ENCODE results near the gene KCNN2.

Gene KCNN2

DNA sequence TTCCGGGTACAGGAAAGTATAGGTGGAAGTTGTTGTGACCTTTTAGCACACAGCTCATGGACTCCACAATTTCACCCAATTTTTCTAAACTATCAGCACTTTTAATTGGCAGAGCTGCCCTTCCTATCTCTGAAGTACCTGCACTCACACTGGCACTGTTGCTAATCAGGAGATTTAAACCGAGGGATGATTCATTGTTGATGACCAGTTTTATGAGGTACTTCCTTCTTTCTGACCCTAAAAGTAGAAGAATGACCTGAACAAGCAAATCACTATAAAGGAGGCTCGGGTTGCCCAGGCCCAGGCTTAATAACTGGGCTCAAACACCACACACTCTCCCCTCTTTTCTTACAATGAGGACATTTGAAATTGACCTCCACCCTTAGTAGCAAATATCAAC is 105.9 kb downstream of the KCNN2 start:
- TF ChIP-seq, protein P1, sequence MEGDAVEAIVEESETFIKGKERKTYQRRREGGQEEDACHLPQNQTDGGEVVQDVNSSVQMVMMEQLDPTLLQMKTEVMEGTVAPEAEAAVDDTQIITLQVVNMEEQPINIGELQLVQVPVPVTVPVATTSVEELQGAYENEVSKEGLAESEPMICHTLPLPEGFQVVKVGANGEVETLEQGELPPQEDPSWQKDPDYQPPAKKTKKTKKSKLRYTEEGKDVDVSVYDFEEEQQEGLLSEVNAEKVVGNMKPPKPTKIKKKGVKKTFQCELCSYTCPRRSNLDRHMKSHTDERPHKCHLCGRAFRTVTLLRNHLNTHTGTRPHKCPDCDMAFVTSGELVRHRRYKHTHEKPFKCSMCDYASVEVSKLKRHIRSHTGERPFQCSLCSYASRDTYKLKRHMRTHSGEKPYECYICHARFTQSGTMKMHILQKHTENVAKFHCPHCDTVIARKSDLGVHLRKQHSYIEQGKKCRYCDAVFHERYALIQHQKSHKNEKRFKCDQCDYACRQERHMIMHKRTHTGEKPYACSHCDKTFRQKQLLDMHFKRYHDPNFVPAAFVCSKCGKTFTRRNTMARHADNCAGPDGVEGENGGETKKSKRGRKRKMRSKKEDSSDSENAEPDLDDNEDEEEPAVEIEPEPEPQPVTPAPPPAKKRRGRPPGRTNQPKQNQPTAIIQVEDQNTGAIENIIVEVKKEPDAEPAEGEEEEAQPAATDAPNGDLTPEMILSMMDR (IDR thresholded peaks at IDR 0.05; ENCODE audit: low read depth, low read length, missing control alignments) = no peak
- Histone ChIP-seq H3K4me3 (ENCODE audit: low read depth, low read length) (no peak overlapping the region), H3K27me3 (replicated peaks) (no peaks in the 10 kb centered on the region), H3K27ac (no peak overlapping the region), H3K36me3 (replicated peaks) (no peaks in the 10 kb centered on the region)
- in situ Hi-C loops (cut with HindIII; ENCODE audit: low pct_ligation_motif_present, low sequenced_read_pairs) = no loop called here
- DNase-seq = no peak

DNA sequence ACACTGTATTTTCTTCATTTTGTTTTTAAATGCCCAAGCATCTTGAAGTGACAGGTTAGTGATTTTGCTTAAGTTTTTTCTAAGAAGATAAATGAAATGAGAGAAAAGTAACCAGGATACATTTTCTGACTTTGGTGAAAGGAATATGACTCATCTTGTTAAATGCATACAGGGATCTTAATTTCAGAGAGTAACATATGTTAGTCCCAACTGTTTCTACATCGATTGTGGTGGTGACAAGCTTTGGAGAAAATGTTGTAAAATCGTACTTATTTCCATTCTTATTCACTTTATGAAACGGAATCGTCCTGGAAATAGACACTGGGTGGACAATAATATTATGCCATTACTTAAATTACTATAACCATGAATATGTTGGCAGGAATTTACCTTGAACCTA is 107.5 kb downstream of the KCNN2 start:
- TF ChIP-seq, protein P1 (IDR thresholded peaks at IDR 0.05; ENCODE audit: low read depth, low read length, missing control alignments) = no peak
- in situ Hi-C loops (cut with HindIII; ENCODE audit: low pct_ligation_motif_present, low sequenced_read_pairs) = no loop called here
- H3K27me3 ChIP-seq (replicated peaks) = no peaks in the 10 kb centered on the region
- DNase-seq = no peak
- H3K4me3 ChIP-seq (ENCODE audit: low read depth, low read length) = no peak overlapping the region
- H3K27ac ChIP-seq = no peak overlapping the region
- no peaks in the 10 kb centered on the region for H3K36me3 ChIP-seq (replicated peaks)

DNA sequence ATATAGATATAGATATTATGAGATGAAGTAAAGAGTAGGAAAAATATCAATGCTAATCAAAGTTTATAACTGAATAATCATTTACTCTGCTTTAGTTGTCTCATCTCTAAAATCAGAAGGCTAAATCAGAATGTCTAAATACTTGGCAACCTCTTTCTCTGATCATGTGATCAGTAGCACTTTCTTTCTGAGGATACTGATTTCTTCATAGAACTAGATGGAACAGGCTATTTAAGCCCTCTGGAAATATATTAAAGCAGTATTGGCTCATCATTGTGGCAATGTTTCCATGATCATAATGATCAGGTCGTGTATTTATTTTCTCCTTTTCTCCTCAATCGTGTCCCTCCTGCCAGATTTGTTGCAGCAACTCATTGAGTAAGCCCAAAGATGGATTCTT is 109.7 kb downstream of the KCNN2 start:
- DNase-seq = no peak
- Histone ChIP-seq H3K4me3 (ENCODE audit: low read depth, low read length) (no peak overlapping the region), H3K36me3 (replicated peaks) (no peaks in the 10 kb centered on the region), H3K27me3 (replicated peaks) (no peaks in the 10 kb centered on the region), H3K27ac (no peak overlapping the region)
- TF ChIP-seq, protein P1 (IDR thresholded peaks at IDR 0.05; ENCODE audit: low read depth, low read length, missing control alignments) = no peak
- in situ Hi-C loops (cut with HindIII; ENCODE audit: low pct_ligation_motif_present, low sequenced_read_pairs) = no loop called here

DNA sequence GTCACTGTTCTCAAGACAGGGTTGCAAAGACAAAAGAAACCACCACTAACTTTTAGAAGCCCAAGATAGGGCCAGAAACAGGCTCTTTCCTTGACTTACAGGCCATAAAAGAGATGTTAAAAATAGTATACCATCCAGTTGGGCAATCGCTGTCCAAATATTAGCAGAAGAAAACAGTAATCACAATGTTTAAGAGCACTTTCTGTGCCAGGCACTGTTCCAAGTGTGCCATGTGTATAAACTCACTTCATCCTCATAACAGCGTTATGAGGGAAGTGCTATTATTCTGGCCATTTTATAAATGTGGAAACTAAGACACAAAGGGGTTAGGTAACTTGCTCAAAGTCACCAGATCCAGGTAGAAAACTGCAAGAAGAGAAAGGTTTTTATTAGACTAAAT is 111.7 kb downstream of the KCNN2 start:
- TF ChIP-seq, protein P1 (IDR thresholded peaks at IDR 0.05; ENCODE audit: low read depth, low read length, missing control alignments) = no peak

DNA sequence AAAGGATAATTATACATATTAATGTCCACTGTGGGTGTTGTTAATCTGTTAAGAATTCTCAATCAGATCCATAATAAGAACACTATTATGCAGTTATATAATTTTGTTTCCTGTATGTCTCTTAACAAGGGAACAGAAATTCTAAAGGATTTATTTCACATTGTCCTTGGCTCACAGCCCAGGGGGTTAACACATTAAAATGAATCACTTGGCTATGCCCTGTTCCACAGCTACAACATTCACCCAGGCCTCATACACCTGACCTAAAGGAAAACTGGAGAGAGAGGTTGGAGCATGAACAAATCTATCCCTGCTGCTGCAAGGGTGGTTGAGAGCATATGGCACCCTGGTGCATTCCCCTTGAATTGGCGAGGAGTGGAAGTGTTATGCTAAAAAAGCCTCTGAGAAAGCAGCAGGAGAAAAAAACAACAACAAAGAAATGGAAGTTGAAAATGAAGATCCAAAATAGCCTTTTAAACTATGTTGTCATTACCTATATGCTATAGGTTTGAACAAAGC is 116.0 kb downstream of the KCNN2 start:
- no peak overlapping the region for H3K4me3 ChIP-seq (ENCODE audit: low read depth, low read length)
- H3K27ac ChIP-seq = no peak overlapping the region
- DNase-seq = no peak
- TF ChIP-seq, protein P1 (IDR thresholded peaks at IDR 0.05; ENCODE audit: low read depth, low read length, missing control alignments) = no peak
- no peaks in the 10 kb centered on the region for H3K36me3 ChIP-seq (replicated peaks)
- in situ Hi-C loops (cut with HindIII; ENCODE audit: low pct_ligation_motif_present, low sequenced_read_pairs) = no loop called here
- no peaks in the 10 kb centered on the region for H3K27me3 ChIP-seq (replicated peaks)

More for the DNA sequence above, 111.7 kb downstream of the KCNN2 start:
- H3K4me3 ChIP-seq (ENCODE audit: low read depth, low read length) = no peak overlapping the region
- H3K27me3 ChIP-seq (replicated peaks) = no peaks in the 10 kb centered on the region
- no peaks in the 10 kb centered on the region for H3K36me3 ChIP-seq (replicated peaks)
- no peak overlapping the region for H3K27ac ChIP-seq
- no peak for DNase-seq
- in situ Hi-C loops (cut with HindIII; ENCODE audit: low pct_ligation_motif_present, low sequenced_read_pairs) = no loop called here

DNA sequence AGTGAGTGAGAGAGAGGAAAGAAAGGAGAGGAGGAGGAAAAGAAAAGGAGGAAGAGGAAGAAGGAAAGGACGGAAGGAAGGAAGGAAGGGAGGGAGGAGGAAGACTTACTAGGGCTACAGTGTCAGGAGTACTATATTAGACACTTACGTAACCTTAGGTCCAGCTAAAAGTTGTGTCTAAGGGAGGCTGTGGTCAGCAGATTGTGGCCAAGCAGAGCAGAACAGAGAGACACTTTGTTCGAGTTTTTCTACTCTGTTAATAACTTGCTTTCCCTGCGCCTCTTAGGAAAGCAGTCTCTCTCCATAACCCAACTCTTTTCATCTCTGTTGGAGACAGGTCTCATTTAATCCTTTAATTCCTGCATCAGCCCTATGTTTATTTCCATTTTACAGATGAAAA is 138.9 kb downstream of the KCNN2 start:
- Histone ChIP-seq H3K4me3 (ENCODE audit: low read depth, low read length) (no peak overlapping the region), H3K36me3 (replicated peaks) (no peaks in the 10 kb centered on the region), H3K27me3 (replicated peaks) (no peaks in the 10 kb centered on the region), H3K27ac (no peak overlapping the region)
- in situ Hi-C loops (cut with HindIII; ENCODE audit: low pct_ligation_motif_present, low sequenced_read_pairs) = no loop called here
- no peak for DNase-seq
- TF ChIP-seq, protein P1 (IDR thresholded peaks at IDR 0.05; ENCODE audit: low read depth, low read length, missing control alignments) = no peak

Measured in brain microvascular endothelial cell (primary cell).